Stimulated activated CD4-positive, alpha-beta T cell treated with anti-CD3 and anti-CD28 coated beads, TNF-alpha, amount 100 ng/mL, for 1 hour (primary cell): ENCODE data around the gene SMARCAD1.
"Not testable (repeated sequence)": the region's sequence is repeated elsewhere in the genome, so short reads cannot be mapped to it uniquely, and the experiment has no call there.

ENCODE experiments used
- DNase-seq, 3 donors: peaks; one replicate each; pipeline ENCODE4 v3.0.0-alpha.2; 2020; ENCODE audit warnings: low read depth in 3 of 3, low spot score in 1 of 3

SMARCAD1 gene

DNA sequence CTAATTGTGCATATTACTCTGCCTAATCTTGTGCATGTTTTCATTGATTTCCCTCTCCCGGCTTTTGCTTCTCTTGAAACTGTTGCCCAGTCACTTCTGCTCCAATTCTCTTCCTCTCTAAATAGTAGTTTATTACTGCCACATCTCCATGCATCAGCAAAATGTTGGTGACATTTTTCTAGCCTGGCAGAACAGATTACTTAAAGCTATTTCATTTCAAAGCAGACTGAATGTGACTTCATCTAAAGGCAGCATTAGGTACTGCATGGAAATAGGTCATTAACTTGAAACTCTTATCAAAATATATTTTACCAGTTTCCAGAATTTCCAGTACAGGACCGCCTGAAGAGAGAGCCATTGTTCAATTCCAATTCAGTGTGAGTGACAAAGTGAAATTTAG, 82.6 kb downstream of the SMARCAD1 start:
- DNase-seq = no peak

DNA sequence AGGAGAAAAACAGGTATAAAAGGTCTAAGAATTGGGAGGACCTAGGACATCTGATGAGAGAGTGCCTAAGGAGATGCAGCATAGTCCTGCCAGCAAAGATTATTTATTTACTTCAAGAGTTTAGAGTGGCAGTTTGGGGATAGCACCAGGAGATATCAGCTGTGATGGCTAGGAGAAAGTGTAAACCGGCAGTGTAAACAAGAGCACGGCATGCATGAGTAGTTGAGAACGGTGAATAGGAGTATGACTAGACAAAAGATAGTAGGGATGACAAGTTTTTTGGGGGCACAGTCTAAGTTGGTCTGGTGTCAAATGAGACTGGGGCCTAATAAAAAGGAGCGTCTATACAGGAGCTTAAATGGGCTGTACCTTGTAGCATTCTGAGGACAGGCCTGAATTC, 86.3 kb downstream of the SMARCAD1 start:
- not testable (repeated sequence) for DNase-seq

DNA sequence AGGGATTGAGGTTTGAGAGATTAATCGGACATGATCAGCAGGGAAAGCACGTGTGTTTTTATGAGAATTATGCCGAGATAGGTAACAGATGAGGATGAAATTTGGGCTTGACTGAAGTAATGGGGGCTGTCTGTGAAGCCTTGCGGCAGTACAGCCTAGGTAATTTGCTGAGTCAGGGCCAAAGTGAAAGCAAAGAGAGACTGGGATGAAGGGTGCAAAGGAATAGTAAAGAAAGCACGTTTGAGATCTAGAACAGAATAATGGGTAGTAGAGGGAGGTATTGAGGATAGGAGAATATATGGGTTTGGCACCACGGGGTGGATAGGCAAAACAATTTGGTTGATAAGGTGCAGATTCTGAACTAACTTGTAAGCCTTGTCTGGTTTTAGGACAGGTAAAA, 87.8 kb downstream of the SMARCAD1 start:
- DNase-seq = not testable (repeated sequence)

DNA sequence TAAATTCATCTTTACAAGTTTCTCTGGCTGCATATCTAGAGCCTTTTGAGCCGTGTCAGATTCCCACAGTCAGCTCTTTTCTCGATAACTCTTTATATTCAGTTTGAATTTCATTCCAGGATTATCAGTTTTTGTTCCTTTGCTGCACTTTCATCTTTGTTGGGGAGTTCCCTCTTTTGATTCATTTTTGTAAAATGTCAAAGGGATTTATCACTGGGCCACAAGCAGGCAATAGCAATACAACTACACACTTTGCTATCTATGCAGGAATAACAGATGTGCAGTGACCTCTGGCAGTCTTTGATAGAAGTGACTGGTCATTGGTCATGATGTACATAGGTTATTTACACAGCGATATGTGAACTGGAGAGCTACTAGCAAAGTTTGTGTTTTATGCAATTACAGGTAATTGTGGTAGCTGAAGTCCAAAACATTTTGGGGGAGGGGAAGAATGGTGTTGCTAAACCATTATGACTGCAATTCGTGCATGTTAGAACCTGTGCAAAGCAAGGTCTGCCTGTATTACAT, 91.1 kb downstream of the SMARCAD1 start:
- no peak for DNase-seq

DNA sequence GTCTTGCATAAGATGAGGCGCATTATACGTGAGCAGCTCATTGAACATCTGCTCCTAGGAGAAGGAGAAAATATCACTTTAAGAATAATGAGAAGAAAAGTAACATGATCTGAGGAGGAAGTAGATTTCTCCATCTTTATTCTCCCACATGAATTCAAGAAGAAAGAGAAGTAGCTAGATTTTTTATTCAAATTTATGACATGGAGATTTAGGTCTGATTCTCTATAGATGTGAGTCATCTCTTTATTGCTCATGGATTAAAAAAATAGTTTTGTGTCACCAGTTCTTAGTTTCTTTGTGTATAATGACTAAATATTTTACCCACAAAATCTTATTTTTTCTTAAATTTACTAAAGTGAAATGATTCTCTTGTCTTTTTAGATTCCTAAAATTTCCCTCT, 94.5 kb downstream of the SMARCAD1 start:
- no peak for DNase-seq

DNA sequence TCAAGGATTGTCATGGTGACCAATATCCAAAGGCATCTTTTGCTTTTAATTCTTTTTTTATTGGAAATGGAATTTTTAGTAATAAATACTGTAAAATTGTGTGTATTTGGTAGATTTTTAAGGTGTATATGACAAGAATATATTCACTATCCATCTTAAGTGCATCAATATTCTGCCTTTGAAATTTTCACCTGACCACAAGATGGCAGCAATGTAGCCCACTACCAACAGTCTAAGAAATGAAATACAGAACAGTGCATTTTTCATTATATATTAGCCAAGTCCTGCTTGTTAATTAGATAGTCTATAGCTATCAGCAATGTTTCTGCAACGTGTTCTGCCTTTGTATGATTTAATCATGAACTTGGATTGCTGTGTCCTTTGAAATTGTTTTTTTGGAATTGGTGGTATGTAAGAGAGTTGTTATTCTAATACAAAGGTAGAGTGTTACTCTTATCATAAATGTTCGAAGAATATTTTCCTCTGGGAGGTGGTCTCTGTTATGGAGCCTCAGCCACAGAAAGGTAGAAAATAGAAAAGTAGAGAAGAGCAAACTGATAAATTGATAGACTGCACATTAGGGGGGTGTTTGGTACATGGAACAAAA, 96.8 kb downstream of the SMARCAD1 start:
- no peak for DNase-seq

DNA sequence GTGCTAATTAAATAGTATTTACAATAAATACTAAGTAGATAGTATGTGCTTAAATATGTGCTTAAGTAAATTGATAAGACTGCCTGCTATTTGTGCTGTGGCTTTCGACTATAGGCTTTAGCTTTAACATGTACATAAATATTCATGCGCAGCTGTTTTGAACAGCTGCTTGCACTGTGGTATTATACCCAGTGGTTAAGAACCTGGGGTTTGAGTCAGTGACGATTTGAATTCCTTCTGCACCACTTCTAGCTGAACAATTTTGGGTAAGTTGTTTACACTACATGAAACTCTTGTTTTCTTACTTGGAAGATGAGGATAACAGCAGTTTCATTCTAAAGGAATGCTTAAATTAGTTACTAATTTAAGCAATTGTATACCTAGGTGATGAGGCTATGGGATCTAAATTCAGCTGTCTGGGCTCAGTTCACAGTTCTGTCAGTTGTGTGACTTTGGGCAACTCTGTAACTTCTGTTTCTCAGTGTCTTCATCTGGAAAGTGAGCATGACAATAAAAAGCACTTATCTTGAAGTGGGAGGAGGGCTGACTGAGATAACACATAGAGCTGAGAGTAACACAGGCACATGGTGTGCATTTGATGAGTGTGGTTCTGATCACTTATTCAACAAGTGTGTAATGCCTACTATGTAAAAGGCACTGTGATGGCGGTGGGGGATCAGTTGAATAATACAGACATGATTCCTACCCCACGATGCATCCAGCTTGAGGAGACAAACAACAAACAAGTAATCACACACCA, 98.0 kb downstream of the SMARCAD1 start:
- no peak for DNase-seq

DNA sequence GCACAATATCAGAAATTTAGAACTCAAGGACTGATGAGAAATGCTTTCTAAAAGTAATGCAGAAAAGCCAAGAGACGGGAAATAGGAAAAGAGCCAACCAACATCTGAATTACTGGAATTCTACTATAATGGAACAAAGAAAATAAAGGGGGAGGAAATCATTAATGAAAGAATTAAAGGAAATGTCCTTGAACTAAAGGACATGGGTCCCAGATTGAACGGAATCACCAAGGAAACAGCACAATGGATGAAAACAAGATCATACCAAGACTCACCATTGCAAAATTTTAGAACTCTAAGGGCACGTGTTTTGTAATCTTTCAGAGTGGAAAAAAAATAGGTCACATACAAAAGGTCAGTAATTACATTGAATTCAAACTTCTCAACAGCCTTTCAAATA, 99.0 kb downstream of the SMARCAD1 start:
- DNase-seq = no peak

DNA sequence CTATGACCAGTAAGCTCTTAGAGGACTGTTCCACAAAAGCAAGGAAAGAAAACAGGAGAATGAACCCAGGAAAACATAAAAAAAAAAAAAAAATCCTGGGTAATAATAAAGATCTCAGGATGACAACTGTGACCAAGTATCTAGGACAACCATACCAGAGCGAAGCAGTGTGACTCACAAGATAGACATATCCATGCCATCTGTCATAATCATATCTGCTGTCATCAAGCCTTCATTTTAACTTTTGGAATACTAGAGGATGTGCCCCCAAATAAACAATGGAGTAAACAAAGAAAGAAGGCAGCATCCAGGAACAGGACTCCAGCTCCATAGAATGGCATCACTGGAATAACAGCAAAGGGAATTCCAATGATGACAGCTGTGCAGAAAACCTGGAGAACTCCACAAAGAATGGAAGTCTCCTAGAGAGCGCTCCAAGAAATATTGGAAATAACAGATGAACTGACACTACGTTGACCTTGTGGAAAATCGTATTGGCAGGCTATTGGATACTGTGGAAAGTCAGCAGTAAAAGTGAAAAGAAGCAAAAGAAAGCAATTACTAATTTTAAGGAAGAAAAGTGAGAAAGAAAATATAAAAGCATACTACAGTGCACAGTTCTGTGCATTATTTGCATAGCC, 99.7 kb downstream of the SMARCAD1 start:
- DNase-seq = no peak

DNA sequence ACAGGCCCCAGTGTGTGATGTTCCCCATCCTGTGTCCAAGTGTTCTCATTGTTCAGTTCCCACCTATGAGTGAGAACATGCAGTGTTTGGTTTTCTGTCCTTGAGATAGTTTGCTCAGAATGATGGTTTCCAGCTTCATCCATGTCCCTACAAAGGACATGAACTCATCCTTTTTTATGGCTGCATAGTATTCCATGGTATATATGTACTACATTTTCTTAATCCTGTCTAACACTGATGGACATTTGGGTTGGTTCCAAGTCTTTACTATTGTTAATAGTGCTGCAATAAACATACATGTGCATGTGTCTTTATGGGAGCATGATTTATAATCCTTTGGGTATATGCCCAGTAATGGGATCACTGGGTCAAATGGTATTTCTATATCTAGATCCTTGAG, 112.3 kb downstream of the SMARCAD1 start:
- not testable (repeated sequence) for DNase-seq

DNA sequence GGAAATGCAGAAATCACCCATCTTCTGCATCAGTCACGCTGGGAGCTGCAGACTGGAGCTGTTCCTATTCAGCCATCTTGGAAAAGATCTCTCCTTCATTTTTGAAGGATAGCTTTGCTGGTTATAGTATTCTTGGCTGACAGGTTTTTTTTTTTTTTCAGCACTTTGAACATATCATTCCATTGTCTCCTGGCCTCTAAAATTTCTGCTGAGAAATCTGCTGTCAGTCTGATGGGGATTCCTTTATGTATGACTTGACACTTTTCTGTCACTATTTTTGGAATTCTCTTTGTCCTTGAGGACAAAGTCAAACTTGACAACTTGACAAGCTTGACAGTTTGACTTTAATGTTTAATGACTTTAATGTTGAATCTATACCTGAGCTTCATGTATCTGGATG, 118.2 kb downstream of the SMARCAD1 start:
- DNase-seq = no peak

DNA sequence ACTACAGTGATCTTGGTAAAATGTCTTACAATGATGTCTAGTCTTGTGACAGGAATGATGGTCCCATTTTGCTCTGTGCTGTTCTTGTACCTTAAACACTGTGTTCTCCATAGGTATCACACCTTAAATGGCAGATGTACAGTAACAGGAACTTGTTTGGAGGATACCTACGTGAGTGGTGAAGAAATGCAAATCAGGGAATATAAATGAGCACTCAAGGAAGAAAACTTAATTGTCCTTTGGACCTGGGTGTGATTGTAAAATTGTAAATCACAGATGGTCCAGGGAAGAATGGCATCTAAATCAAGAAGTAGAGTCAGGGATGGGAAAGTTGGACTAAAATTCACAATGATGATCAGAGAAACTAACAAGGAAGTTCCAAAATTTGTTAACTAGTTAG, 122.3 kb downstream of the SMARCAD1 start:
- DNase-seq = no peak

DNA sequence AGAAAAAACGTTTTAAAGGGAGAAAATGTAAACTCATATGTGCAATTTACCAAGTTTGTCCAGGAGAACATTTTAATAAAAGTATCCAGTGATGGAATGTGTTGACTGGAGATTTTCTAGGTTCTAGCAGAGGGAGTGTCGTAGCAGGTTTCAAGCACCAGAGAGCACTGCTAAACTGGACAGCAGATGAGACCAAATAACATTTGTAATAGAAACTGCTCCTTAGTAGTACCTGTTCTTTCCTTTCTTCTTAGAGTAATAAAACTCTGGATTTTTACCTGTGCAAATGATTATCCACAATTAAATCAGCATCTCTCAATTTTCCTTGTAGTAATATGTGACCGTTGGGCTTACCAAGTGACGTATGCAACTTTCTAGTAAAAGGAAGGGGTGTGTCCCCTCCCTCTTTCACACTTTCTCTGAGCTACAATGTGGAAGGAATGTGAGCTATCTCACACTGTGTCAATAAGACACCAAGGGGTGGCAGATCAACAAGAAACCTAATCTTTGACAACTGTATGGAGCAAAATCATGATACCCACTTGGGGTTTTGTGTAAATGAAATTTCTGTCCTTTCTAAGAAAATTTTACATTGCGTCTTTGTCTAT, 125.4 kb downstream of the SMARCAD1 start:
- no peak for DNase-seq

DNA sequence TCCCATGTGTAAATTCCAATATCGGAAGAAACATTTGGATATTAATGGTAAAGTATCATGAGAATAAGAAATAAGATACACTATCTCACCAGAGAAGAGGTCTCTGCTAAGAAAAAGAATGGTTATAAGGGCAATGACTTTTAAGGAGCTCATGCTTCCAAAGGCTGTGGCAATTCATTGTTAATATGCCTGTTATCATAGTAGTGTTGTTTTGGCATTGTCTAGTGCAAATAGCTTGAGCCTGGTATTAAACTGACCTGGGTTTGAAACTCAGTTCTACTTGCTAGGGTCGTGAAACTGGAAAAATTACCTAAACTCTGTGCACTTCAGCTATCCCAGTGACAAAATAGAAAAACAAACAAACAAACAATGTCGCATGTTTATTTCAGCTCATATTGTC, 126.2 kb downstream of the SMARCAD1 start:
- DNase-seq = no peak

DNA sequence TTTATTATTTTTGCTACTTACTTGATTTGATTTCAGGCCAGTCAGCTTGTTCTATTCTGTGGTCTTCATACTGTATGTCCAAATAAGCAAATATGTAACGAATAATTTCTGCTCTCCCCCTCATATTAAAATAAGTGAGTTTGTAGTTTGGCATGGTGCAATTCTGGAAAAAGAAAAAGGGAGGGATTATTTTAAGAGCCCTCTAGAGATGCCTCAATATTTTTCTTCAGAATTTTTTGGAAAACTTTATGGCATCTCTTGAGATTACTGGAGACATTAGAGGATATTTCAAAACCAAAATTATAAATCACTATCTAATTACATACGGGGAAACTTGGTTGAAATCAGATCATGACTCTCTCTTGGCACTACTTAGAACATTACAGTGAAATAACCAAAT, 126.8 kb downstream of the SMARCAD1 start:
- DNase-seq = no peak

DNA sequence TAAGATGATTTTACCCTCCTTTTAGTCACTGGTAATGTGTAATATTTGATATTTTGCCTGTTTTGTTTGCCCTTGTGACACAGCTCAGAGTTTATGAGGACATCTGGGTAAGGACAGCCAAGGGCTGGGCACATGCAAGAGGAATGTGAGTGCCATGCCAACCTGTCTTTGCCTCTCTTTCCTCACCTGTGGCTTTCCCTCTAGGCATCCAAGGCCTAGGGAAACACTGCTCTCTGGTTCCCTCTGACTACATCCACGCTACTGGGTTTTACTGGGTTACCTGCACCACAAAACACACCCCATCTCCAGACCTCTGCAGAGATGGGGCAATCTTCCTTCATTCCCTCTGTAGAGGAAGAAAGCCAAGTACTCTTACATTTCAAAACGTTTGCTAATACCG, 127.3 kb downstream of the SMARCAD1 start:
- DNase-seq = no peak

DNA sequence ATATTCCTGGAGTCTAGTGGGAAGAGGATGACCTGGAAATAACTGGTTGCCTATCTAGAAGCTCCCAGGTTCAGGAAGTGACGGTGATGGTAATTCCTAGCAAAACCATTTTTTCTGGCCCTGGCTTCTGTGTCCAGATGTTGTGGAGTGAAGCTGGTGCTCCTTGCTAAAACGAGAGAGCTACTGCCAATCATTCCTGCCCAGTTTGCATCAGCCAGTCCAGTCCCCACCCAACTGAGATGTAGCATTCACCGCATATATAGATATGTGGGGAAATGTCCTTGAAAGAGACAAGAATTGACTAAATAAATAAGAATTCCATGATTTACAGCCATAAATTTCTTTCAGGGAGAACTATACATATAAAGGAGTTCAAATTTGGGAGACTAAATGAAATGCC, 128.6 kb downstream of the SMARCAD1 start:
- no peak for DNase-seq

DNA sequence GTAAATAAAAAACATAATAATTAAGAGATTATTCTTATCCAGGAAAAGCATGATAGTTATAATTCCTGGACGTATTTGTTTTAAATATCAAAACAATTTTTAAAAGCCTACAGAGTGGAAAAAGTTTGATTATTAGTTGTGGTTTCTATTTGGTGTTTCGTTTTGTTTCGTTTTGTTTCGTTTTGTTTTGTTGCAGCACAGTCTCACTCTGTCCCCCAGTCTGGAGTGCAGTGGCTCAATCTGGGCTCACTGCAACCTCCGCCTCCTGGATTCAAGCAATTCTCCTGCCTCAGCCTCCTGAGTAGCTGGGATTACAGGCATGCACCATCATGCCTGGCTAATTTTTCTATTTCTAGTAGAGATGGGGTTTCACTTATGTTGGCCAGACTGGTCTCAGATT, 129.1 kb downstream of the SMARCAD1 start:
- DNase-seq = not testable (repeated sequence)

DNA sequence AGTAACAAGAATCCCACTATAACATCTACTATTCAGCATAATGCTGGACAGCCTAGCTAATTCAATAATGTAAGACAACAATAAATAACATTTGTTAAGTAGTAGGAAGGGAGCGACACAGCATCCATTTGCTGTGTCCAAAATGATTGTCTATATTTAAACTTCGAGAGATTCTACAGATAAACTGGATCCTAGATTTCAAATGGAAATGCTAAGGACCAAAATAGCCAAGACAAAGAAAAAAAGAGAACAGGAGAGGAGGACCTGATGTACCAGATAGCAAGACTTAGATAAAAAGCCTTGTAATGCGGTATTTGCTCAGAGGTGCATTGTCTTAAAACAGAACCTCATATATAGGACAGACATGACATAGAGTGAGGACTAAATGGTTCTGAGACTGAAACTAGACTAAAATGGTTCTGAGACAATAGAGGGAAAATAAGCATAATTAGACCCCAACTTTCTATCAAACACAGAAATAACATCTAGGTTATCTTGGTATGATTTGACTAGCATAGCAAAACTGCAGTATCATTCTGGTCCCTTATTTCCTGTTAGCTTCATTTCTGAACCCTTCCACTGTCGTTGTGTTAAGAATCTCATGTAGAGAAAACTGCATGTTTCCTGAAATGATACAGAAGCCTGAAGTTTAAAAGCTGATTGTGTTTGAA, 131.2 kb downstream of the SMARCAD1 start:
- DNase-seq = no peak

DNA sequence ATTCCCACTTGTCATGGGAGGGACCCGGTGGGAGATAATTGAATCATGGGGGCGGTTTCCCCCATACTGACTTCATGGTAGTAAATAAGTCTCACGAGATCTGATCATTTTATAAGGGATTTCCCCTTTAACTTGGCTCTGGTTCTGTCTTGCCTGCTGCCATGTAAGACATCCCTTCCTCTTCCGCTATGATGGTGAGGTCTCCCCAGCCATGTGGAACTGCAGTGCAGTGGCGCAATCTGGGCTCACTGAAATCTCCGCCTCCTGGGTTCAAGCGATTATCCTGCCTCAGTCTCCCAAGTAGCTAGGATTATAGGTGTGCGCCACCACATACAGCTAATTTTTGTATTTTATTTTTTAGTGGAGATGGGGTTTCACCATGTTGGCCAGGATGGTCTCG, 132.1 kb downstream of the SMARCAD1 start:
- DNase-seq = no peak
